Psoas muscle (tissue), 8 donors: ENCODE results near the gene SRMS. TPM values are rescaled to one million over a fixed set of nuclear protein-coding genes. Genes with fewer than 3 reads are reported as not detected.

Experiments
- ATAC-seq, 4 donors: fragments of 200-7000 bp; cut with Tn5 transposase; one replicate each; pipeline ENCODE4 v1.9.1; 2020; ENCODE audit warnings: moderate library complexity in 3 of 4, mild to moderate bottlenecking in 2 of 4
- DNase-seq, 2 donors: peaks; one replicate each; pipeline ENCODE4 v3.0.0-alpha.2; 2020
- H3K27ac ChIP-seq: fragments of 200-600 bp; one replicate; pipeline ENCODE4 v1.8.0; 2022
- H3K27me3 ChIP-seq, 3 donors: fragments of 200-600 bp in 1 of 3; one replicate each; pipeline versions ENCODE4 v1.6.1 to v1.8.0; 2013 to 2022; ENCODE audit warnings: low read length in 2 of 3, mild to moderate bottlenecking in 2 of 3, moderate library complexity in 1 of 3; ENCODE audit not compliant: insufficient read depth in 3 of 3
- H3K36me3 ChIP-seq, 2 donors: fragments of 200-600 bp in 1 of 2; one replicate each; pipeline versions ENCODE4 v1.6.1 to v1.8.0; 2013 to 2022; ENCODE audit warnings: low read depth in 1 of 2, mild to moderate bottlenecking in 1 of 2, moderate library complexity in 1 of 2; ENCODE audit not compliant: insufficient read depth in 1 of 2
- H3K4me1 ChIP-seq: fragments of 200-600 bp; one replicate; pipeline ENCODE4 v1.8.0; 2022
- H3K4me3 ChIP-seq: fragments of 200-600 bp; one replicate; pipeline ENCODE4 v1.8.0; 2022; ENCODE audit warnings: mild to moderate bottlenecking
- H3K9me3 ChIP-seq: fragments of 200-600 bp; one replicate; pipeline ENCODE4 v1.8.0; 2022
- WGBS, 3 donors: extraction: QIAGEN DNeasy Blood & Tissue Kit; methylation state at CpG; one replicate each; pipeline versions ENCODE4 v1.1.6 to v1.1.7; 2013; 5-methylcytosine and 5-hydroxymethylcytosine counted together
- intact Hi-C, 2 donors: fragments of 100-400 bp; cut with DNase I; formaldehyde crosslinking; loops; one replicate each; pipeline versions ENCODE4 v1.11.0 to v1.14.2; 2022
- polyA plus RNA-seq, 3 donors: library from polyadenylated mRNA; stranded (reverse); fragments of 200-250 nt; gene quantifications; one replicate each; pipeline ENCODE4 v1.2.3, GENCODE V29; 2013
- total RNA-seq, 4 donors: library from RNA; stranded (reverse); fragmentation: NEBNext Ultra II Directional in 2 of 4; extraction: Animal tissue kit (Norgen Biotek cat#: 25700) in 2 of 4; gene quantifications; one replicate each; pipeline versions ENCODE4 v1.2.1 to v1.2.4, GENCODE V29; 2021 to 2023
- TF ChIP-seq, protein P1 (sequence below): fragments of 200-600 bp; IDR thresholded peaks from one replicate; pipeline ENCODE4 v1.8.0; 2022; ENCODE audit warnings: antibody characterized with exemption
- donor health status: healthy with polysubstance abuse.
- donor health status: DM: no; HTN: no; CAD: no; lungs with moderate emphysema.
- donor health status: Bipolar disorder and iron deficiency.
- donor health status: healthy.
- donor health status: DM: yes; HTN: yes; CAD: no.
- donor health status: DM: no; HTN: no; CAD: no.
- donor health status: DM: no; HTN: no; CAD: no.
- donor health status: DM: yes; HTN: yes; CAD: no.

The SRMS gene
- total and polyA plus RNA-seq, 7 donors = not detected

GRCh38 chr20:63586797-63587196, 39.2 kb upstream of the SRMS start:
- Histone ChIP-seq H3K4me3 (no peak overlapping the region), H3K9me3 (no peaks in the 10 kb centered on the region), H3K27ac (no peak overlapping the region), H3K36me3 (peaks cover 2 to 26% of the 10 kb centered on the region in 2 donors), H3K4me1 (no peaks in the 10 kb centered on the region), H3K27me3 (no peaks in the 10 kb centered on the region)
- peak in 1 of 4 donors; percentile 14 for ATAC-seq
- TF ChIP-seq, protein P1, sequence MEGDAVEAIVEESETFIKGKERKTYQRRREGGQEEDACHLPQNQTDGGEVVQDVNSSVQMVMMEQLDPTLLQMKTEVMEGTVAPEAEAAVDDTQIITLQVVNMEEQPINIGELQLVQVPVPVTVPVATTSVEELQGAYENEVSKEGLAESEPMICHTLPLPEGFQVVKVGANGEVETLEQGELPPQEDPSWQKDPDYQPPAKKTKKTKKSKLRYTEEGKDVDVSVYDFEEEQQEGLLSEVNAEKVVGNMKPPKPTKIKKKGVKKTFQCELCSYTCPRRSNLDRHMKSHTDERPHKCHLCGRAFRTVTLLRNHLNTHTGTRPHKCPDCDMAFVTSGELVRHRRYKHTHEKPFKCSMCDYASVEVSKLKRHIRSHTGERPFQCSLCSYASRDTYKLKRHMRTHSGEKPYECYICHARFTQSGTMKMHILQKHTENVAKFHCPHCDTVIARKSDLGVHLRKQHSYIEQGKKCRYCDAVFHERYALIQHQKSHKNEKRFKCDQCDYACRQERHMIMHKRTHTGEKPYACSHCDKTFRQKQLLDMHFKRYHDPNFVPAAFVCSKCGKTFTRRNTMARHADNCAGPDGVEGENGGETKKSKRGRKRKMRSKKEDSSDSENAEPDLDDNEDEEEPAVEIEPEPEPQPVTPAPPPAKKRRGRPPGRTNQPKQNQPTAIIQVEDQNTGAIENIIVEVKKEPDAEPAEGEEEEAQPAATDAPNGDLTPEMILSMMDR = no peak
- intact Hi-C loops = no loop called here
- 89 to 96% (median 90%) methylated on average over 16 to 17 of the region's 17 CpGs for WGBS, 3 donors
- DNase-seq = no peak

GRCh38 chr20:63585616-63586565, 38.3 kb upstream of the SRMS start:
- 50 to 70% (median 51%) methylated on average over 22 of the region's 22 CpGs for WGBS, 3 donors

GRCh38 chr20:63582382-63583063, 35.0 kb upstream of the SRMS start:
- WGBS, 3 donors = 81 to 85% (median 84%) methylated on average over 23 of the region's 23 CpGs
- intact Hi-C loops = no loop called here
- Histone ChIP-seq H3K27ac (no peak overlapping the region), H3K36me3 (no peaks in the 10 kb centered on the region), H3K27me3 (peaks cover 0 to 3% (median 0%) of the 10 kb centered on the region in 3 donors), H3K9me3 (no peaks in the 10 kb centered on the region), H3K4me1 (no peaks in the 10 kb centered on the region), H3K4me3 (no peak overlapping the region)
- DNase-seq (no peak), ATAC-seq (no peak)
- TF ChIP-seq, protein P1 = no peak

More at GRCh38 chr20:63585616-63586565, 38.3 kb upstream of the SRMS start:
- peak in 1 of 4 donors; percentile 34 for ATAC-seq
- TF ChIP-seq, protein P1 = no peak
- intact Hi-C loops = no loop called here
- Histone ChIP-seq H3K4me3 (no peak overlapping the region), H3K27ac (no peak overlapping the region), H3K27me3 (no peaks in the 10 kb centered on the region), H3K4me1 (no peaks in the 10 kb centered on the region), H3K36me3 (peaks cover 0 to 17% of the 10 kb centered on the region in 2 donors), H3K9me3 (no peaks in the 10 kb centered on the region)
- DNase-seq = no peak

DNA sequence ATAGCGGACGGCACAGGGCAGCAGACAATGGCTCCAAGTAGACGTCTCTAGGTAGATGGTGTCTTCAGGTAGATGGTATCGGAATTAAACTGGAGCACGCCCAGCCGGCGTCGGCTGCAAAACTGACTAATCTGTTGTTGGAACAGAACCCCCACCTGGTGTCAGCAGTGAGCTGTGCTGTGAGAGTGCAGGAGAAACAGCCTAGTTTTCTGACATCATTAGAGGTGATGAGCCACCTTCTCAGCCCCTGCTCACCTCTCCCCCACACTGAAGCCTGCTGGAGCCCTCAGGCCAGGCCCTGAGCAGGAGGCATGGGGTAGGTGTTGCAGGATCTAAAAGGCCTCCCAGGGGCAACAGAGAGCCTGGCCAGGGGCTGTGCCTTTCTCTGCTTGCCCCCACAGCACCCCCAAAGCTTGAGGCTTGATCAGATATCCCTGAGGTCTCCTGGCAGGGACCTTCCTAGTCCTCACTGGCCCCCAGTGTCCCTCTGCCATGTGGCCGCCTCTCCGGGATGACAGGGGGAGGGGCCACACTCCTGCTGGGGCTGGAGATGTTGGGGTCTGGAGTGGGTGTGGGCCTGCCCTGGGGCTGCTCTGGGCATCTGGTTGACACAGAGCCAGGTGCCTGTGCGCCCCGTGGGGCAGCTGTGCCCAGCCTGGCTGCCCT, 33.4 kb upstream of the SRMS start:
- no peak overlapping the region for H3K27ac ChIP-seq
- H3K36me3 ChIP-seq = no peaks in the 10 kb centered on the region
- no peak for ATAC-seq
- peaks cover 5% of the 10 kb centered on the region for H3K4me1 ChIP-seq
- H3K27me3 ChIP-seq = peaks cover 0 to 3% (median 0%) of the 10 kb centered on the region in 3 donors
- DNase-seq = no peak
- no peaks in the 10 kb centered on the region for H3K9me3 ChIP-seq
- H3K4me3 ChIP-seq = no peak overlapping the region
- TF ChIP-seq, protein P1 = no peak
- WGBS, 3 donors = 58 to 67% (median 65%) methylated on average over 12 of the region's 12 CpGs
- intact Hi-C loops = no loop called here
